MM.1S (cell line): ENCODE data around the gene GOSR2.

ENCODE experiments used
- EZH2phosphoT487 ChIP-seq: fragments of 300-600 bp; sonication (generic); IDR thresholded peaks from 2 replicates; pipeline ENCODE4 v1.6.1; 2018; ENCODE audit warnings: antibody characterized with exemption, low read length
- TF ChIP-seq, protein P1 (sequence below): fragments of 300-600 bp; sonication (generic); IDR thresholded peaks from 2 replicates; pipeline ENCODE4 v1.5.1; 2016; ENCODE audit warnings: antibody characterized with exemption, low read length, mixed read lengths

DNA sequence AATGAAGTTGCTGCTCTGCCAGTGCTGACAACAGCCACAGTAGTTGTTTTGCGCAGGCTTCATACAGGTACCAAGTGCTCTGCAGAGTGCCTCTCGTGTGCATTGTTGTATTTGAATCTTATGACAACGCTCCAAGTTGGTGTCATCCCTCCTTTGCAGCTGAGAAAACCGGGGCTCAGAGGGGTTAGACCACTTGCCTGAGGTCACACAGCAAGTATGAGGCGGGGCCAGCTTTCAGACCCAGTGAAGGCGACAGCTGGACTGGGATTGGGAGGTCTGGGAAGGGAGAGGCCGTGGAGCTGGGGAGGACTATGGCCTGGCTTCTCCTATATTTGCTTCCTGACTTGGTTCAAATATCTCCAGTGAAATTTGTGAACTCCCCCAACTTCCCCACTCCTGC lies 38.4 kb upstream of the GOSR2 start:
- TF ChIP-seq, protein P1, sequence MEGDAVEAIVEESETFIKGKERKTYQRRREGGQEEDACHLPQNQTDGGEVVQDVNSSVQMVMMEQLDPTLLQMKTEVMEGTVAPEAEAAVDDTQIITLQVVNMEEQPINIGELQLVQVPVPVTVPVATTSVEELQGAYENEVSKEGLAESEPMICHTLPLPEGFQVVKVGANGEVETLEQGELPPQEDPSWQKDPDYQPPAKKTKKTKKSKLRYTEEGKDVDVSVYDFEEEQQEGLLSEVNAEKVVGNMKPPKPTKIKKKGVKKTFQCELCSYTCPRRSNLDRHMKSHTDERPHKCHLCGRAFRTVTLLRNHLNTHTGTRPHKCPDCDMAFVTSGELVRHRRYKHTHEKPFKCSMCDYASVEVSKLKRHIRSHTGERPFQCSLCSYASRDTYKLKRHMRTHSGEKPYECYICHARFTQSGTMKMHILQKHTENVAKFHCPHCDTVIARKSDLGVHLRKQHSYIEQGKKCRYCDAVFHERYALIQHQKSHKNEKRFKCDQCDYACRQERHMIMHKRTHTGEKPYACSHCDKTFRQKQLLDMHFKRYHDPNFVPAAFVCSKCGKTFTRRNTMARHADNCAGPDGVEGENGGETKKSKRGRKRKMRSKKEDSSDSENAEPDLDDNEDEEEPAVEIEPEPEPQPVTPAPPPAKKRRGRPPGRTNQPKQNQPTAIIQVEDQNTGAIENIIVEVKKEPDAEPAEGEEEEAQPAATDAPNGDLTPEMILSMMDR = no peak
- TF ChIP-seq EZH2phosphoT487 = no peak
